GM23338 (cell line): ENCODE data around the gene NOP10. TPM values are rescaled to one million over a fixed set of nuclear protein-coding genes. Genes with fewer than 3 reads are reported as not detected.

ENCODE experiments used
- ATAC-seq: fragments of 200-7000 bp; cut with Tn5 transposase; 3 replicates; pipeline ENCODE4 v1.9.1; 2020
- DNase-seq: peaks from one replicate; pipeline ENCODE4 v3.0.0-alpha.2; 2015; ENCODE audit warnings: low spot score
- H2AFZ ChIP-seq: fragments of 200-600 bp; sonication (generic); 2 replicates; pipeline ENCODE4 v1.8.0; 2016; ENCODE audit warnings: antibody characterized with exemption, mild to moderate bottlenecking, moderate library complexity
- H3F3A ChIP-seq: fragments of 200-600 bp; sonication (generic); replicated peaks from 2 replicates; pipeline ENCODE4 v1.8.0; 2017; ENCODE audit warnings: antibody characterized with exemption, mixed run types, low read depth
- H3K27ac ChIP-seq: fragments of 200-600 bp; sonication (generic); 2 replicates; pipeline ENCODE4 v1.6.1; 2016; ENCODE audit warnings: low read depth
- H3K27me3 ChIP-seq: fragments of 200-600 bp; sonication (generic); 2 replicates; pipeline ENCODE4 v1.8.0; 2016; ENCODE audit warnings: mild to moderate bottlenecking, mixed run types, moderate library complexity; ENCODE audit not compliant: insufficient read depth
- H3K36me3 ChIP-seq: fragments of 200-600 bp; sonication (generic); 2 replicates; pipeline ENCODE4 v1.8.0; 2016; ENCODE audit warnings: mild to moderate bottlenecking; ENCODE audit not compliant: insufficient read depth
- H3K4me1 ChIP-seq: fragments of 200-600 bp; sonication (generic); 2 replicates; pipeline ENCODE4 v1.8.0; 2016; ENCODE audit warnings: mild to moderate bottlenecking, moderate library complexity; ENCODE audit not compliant: insufficient read depth
- H3K4me2 ChIP-seq: fragments of 200-600 bp; sonication (generic); 2 replicates; pipeline ENCODE4 v1.7.1; 2017; ENCODE audit warnings: mixed run types
- H3K4me3 ChIP-seq: fragments of 200-600 bp; sonication (generic); 2 replicates; pipeline ENCODE4 v1.6.1; 2016; ENCODE audit warnings: mixed run types
- H3K79me2 ChIP-seq: fragments of 200-600 bp; sonication (generic); replicated peaks from 2 replicates; pipeline ENCODE4 v1.8.0; 2017; ENCODE audit warnings: mild to moderate bottlenecking; ENCODE audit not compliant: insufficient read depth
- H3K9me2 ChIP-seq: fragments of 200-600 bp; sonication (generic); 2 replicates; pipeline ENCODE4 v1.8.0; 2017; ENCODE audit not compliant: insufficient read depth
- H4K20me1 ChIP-seq: fragments of 200-600 bp; sonication (generic); replicated peaks from 2 replicates; pipeline ENCODE4 v1.8.0; 2017; ENCODE audit warnings: mild to moderate bottlenecking; ENCODE audit not compliant: insufficient read depth
- H3K27ac Mint-ChIP-seq: 2 replicates; pipeline ENCODE4 v1.8.0; 2020; ENCODE audit warnings: inconsistent platforms, mild to moderate bottlenecking, moderate library complexity, mixed read lengths
- H3K27me3 Mint-ChIP-seq: 3 replicates; pipeline ENCODE4 v1.8.0; 2022; ENCODE audit warnings: low read depth, mild to moderate bottlenecking, moderate library complexity, mixed read lengths, inconsistent platforms; ENCODE audit not compliant: insufficient read depth, poor library complexity
- H3K36me3 Mint-ChIP-seq: 3 replicates; pipeline ENCODE4 v1.8.0; 2021; ENCODE audit warnings: low read depth, mild to moderate bottlenecking, inconsistent platforms, moderate library complexity, mixed read lengths
- H3K4me1 Mint-ChIP-seq: 3 replicates; pipeline ENCODE4 v1.8.0; 2020; ENCODE audit warnings: mild to moderate bottlenecking, inconsistent platforms, mixed read lengths
- H3K4me3 Mint-ChIP-seq: 3 replicates; pipeline ENCODE4 v1.8.0; 2021; ENCODE audit warnings: moderate library complexity, mild to moderate bottlenecking, inconsistent platforms, mixed read lengths
- H3K9me3 Mint-ChIP-seq: 3 replicates; pipeline ENCODE4 v1.8.0; 2020; ENCODE audit warnings: moderate library complexity, mild to moderate bottlenecking, inconsistent platforms, mixed read lengths
- EZH2 ChIP-seq: fragments of 200-600 bp; sonication (generic); IDR thresholded peaks from one replicate; pipeline ENCODE4 v1.8.0; 2017; ENCODE audit warnings: antibody characterized with exemption, mild to moderate bottlenecking, low read depth; ENCODE audit not compliant: unreplicated experiment
- EZH2phosphoT487 ChIP-seq: fragments of 200-600 bp; sonication (generic); IDR thresholded peaks from one replicate; pipeline ENCODE4 v1.8.1; 2018; ENCODE audit warnings: antibody characterized with exemption; ENCODE audit not compliant: unreplicated experiment
- POLR2AphosphoS5 ChIP-seq: IDR thresholded peaks from 2 replicates; pipeline ENCODE4 v1.6.1; 2016; ENCODE audit warnings: antibody characterized with exemption, low read depth
- STAT1 ChIP-seq: IDR thresholded peaks from one replicate; pipeline ENCODE4 v1.6.1; 2016; ENCODE audit warnings: antibody characterized with exemption; ENCODE audit not compliant: unreplicated experiment
- ZNF331 ChIP-seq: fragments of 250-450 bp; sonication (Bioruptor Pico); IDR thresholded peaks from 2 replicates; pipeline ENCODE4 v1.5.0; 2020; ENCODE audit warnings: low read depth, mild to moderate bottlenecking, moderate library complexity
- polyA plus RNA-seq: library from polyadenylated mRNA; unstranded; fragments of >200 nt; fragmentation: Nextera tagmentation; extraction: Ambion mirVana; gene quantifications from 2 replicates; pipeline ENCODE4 v1.2.1, GENCODE V29; 2016
- total RNA-seq: library from RNA; depleted of rRNA; stranded (reverse); fragments of >200 nt; shearing (Covaris generic); gene quantifications from 2 replicates; pipeline ENCODE4 v1.2.3, GENCODE V29; 2014
- TF ChIP-seq, protein P1 (sequence below): IDR thresholded peaks from one replicate; pipeline ENCODE4 v1.6.1; 2018; ENCODE audit warnings: antibody characterized with exemption; ENCODE audit not compliant: unreplicated experiment
- TF ChIP-seq, protein P2 (sequence below): IDR thresholded peaks from 2 replicates; pipeline ENCODE4 v1.6.1; 2016; ENCODE audit warnings: antibody characterized with exemption
- TF ChIP-seq, protein P3 (sequence below), 2 experiments: fragments of 200-600 bp in 1 of 2; sonication (generic) in 1 of 2; conservative IDR thresholded peaks; 2 replicates each; pipeline versions ENCODE4 v1.5.1 to v1.6.1; 2016 to 2017; ENCODE audit warnings: antibody characterized with exemption in 2 of 2, low read depth in 2 of 2, mild to moderate bottlenecking in 2 of 2, moderate library complexity in 1 of 2

The NOP10 gene
- total and polyA plus RNA-seq, 2 experiments from 2014 or later = 417 to 718 TPM

DNA sequence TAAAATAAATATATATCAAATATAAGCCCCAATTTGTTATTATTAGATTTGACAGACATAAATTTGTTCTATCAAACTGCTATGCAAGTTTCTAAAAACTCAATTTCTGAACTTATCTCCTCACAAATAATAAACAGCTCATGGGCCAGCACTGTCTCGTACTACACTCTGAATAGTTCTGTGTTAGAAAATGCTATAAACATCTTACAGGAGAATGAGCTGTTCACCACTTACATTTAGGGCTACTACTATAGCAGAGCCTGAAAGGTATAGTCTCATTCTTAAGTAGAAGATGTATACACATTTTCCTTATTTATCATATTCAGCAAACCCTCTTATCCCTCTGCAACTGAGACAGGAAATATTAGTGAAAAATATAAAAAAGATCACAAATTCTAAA is 18.0 kb downstream of the NOP10 start:
- no peak overlapping the region for H2AFZ ChIP-seq
- H3K36me3 Mint-ChIP-seq = peaks cover 3% of the 10 kb centered on the region; the same call in 2 of the 3 replicates
- H3K4me3 Mint-ChIP-seq = no peak overlapping the region

More for the DNA sequence above, 18.0 kb downstream of the NOP10 start:
- no peaks in the 10 kb centered on the region for H3K79me2 ChIP-seq
- no peaks in the 10 kb centered on the region for H4K20me1 ChIP-seq
- no peak overlapping the region for H3K27ac ChIP-seq
- H3K4me2 ChIP-seq = no peak overlapping the region
- H3K36me3 ChIP-seq = no peaks in the 10 kb centered on the region
- no peaks in the 10 kb centered on the region for H3K9me2 ChIP-seq
- Mint-ChIP-seq H3K9me3 (peaks cover 4% of the 10 kb centered on the region; the same call in 1 of the 3 replicates), H3K4me1 (no peaks in the 10 kb centered on the region), H3K27ac (no peak overlapping the region), H3K27me3 (peaks cover 1% of the 10 kb centered on the region)
- ATAC-seq (no peak), DNase-seq (no peak)
- no peak for TF ChIP-seq EZH2
- TF ChIP-seq STAT1 = no peak
- TF ChIP-seq ZNF331 (CRISPR knock-in tag) = no peak
- TF ChIP-seq, protein P1, sequence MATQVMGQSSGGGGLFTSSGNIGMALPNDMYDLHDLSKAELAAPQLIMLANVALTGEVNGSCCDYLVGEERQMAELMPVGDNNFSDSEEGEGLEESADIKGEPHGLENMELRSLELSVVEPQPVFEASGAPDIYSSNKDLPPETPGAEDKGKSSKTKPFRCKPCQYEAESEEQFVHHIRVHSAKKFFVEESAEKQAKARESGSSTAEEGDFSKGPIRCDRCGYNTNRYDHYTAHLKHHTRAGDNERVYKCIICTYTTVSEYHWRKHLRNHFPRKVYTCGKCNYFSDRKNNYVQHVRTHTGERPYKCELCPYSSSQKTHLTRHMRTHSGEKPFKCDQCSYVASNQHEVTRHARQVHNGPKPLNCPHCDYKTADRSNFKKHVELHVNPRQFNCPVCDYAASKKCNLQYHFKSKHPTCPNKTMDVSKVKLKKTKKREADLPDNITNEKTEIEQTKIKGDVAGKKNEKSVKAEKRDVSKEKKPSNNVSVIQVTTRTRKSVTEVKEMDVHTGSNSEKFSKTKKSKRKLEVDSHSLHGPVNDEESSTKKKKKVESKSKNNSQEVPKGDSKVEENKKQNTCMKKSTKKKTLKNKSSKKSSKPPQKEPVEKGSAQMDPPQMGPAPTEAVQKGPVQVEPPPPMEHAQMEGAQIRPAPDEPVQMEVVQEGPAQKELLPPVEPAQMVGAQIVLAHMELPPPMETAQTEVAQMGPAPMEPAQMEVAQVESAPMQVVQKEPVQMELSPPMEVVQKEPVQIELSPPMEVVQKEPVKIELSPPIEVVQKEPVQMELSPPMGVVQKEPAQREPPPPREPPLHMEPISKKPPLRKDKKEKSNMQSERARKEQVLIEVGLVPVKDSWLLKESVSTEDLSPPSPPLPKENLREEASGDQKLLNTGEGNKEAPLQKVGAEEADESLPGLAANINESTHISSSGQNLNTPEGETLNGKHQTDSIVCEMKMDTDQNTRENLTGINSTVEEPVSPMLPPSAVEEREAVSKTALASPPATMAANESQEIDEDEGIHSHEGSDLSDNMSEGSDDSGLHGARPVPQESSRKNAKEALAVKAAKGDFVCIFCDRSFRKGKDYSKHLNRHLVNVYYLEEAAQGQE = no peak
- TF ChIP-seq, protein P2, sequence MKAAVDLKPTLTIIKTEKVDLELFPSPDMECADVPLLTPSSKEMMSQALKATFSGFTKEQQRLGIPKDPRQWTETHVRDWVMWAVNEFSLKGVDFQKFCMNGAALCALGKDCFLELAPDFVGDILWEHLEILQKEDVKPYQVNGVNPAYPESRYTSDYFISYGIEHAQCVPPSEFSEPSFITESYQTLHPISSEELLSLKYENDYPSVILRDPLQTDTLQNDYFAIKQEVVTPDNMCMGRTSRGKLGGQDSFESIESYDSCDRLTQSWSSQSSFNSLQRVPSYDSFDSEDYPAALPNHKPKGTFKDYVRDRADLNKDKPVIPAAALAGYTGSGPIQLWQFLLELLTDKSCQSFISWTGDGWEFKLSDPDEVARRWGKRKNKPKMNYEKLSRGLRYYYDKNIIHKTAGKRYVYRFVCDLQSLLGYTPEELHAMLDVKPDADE = no peak
- TF ChIP-seq, protein P3, sequence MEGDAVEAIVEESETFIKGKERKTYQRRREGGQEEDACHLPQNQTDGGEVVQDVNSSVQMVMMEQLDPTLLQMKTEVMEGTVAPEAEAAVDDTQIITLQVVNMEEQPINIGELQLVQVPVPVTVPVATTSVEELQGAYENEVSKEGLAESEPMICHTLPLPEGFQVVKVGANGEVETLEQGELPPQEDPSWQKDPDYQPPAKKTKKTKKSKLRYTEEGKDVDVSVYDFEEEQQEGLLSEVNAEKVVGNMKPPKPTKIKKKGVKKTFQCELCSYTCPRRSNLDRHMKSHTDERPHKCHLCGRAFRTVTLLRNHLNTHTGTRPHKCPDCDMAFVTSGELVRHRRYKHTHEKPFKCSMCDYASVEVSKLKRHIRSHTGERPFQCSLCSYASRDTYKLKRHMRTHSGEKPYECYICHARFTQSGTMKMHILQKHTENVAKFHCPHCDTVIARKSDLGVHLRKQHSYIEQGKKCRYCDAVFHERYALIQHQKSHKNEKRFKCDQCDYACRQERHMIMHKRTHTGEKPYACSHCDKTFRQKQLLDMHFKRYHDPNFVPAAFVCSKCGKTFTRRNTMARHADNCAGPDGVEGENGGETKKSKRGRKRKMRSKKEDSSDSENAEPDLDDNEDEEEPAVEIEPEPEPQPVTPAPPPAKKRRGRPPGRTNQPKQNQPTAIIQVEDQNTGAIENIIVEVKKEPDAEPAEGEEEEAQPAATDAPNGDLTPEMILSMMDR (conservative IDR thresholded peaks at IDR 0.05; ENCODE audit: low read depth in 2 of 2) = no peak
- TF ChIP-seq EZH2phosphoT487 = no peak
- no peak for TF ChIP-seq POLR2AphosphoS5
- H3K27me3 ChIP-seq = no peaks in the 10 kb centered on the region
- H3F3A ChIP-seq = no peaks in the 10 kb centered on the region
- no peak overlapping the region for H3K4me3 ChIP-seq
- no peaks in the 10 kb centered on the region for H3K4me1 ChIP-seq
